ENCODE data around the gene NRXN3. TPM values are rescaled to one million over a fixed set of nuclear protein-coding genes. Genes with fewer than 3 reads are reported as not detected.

The NRXN3 gene
- total RNA-seq, 4 donors from 2014 or later = 4.1 to 11.9 (median 5.8) TPM

DNA sequence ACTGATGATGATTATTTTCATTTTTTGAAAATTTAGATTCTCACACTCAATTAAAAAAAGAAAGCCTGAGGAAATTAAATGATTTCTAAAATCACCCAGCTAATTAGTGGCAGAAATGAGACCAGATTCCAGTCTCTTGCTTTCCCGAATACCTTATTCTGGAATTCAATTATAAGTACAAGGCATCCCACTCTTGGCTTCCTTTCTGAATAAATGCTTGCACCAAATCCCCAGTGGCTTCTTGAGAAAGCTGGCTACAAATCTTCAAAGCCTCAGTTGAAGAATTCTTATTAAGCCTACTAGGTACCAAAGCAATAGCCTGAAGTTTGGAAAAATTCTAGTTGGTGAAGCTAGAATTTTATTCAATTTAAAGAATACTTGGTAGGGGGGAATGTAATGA, 1564.5 kb downstream of the NRXN3 start:
- TF ChIP-seq, protein P1, sequence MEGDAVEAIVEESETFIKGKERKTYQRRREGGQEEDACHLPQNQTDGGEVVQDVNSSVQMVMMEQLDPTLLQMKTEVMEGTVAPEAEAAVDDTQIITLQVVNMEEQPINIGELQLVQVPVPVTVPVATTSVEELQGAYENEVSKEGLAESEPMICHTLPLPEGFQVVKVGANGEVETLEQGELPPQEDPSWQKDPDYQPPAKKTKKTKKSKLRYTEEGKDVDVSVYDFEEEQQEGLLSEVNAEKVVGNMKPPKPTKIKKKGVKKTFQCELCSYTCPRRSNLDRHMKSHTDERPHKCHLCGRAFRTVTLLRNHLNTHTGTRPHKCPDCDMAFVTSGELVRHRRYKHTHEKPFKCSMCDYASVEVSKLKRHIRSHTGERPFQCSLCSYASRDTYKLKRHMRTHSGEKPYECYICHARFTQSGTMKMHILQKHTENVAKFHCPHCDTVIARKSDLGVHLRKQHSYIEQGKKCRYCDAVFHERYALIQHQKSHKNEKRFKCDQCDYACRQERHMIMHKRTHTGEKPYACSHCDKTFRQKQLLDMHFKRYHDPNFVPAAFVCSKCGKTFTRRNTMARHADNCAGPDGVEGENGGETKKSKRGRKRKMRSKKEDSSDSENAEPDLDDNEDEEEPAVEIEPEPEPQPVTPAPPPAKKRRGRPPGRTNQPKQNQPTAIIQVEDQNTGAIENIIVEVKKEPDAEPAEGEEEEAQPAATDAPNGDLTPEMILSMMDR (IDR thresholded peaks at IDR 0.05) = no peak
- TF ChIP-seq EP300 (IDR thresholded peaks at IDR 0.05; ENCODE audit: low read depth) (no peak), POLR2AphosphoS5 (IDR thresholded peaks at IDR 0.05) (no peak), POLR2A (IDR thresholded peaks at IDR 0.05) (no peak)
- no peak for DNase-seq
- no peak overlapping the region for H3K27ac ChIP-seq
- H3K4me1 ChIP-seq = no peaks in the 10 kb centered on the region
- intact Hi-C loops (cut with DNase I; ENCODE audit: low total_unique reads) (no loop called here), in situ Hi-C loops (cut with MboI; ENCODE audit: low pct_ligation_motif_present in 1 of 4, low pct_unique_long_range_greater_than_20kb in 1 of 4, low sequenced_read_pairs in 3 of 4) (no loop called here)
- H3K36me3 ChIP-seq = no peaks in the 10 kb centered on the region
- peaks cover 8 to 10% of the 10 kb centered on the region in 2 donors for H3K9me3 ChIP-seq
- 62 to 100% methylated on average over 1 of the region's 1 CpG for WGBS, 2 donors (ENCODE audit: low coverage in 1 of 2)
- H3K4me3 ChIP-seq = no peak overlapping the region
- H3K27me3 ChIP-seq = no peaks in the 10 kb centered on the region

DNA sequence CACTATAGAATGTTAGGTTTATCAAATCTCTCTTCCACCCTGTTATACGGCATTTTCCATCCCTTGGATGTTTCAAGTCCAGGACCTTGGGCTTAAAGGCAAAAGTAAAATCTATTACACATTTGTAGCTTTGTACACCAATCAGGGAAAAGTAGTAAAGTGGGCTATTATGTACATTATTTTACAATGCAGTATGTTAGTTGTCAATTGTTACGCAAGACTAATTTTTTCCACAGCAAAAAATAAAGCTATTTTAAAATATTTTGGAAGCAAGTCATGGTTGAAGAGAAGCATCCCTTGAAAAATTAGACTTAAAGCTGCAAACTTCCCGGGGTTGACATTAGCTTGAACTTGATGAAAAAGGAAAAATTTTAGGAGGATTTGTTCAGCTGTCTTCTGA, 1564.9 kb downstream of the NRXN3 start:
- no peak for DNase-seq
- H3K9me3 ChIP-seq = peaks cover 8 to 10% of the 10 kb centered on the region in 2 donors
- no peak for TF ChIP-seq EP300 (IDR thresholded peaks at IDR 0.05; ENCODE audit: low read depth)
- TF ChIP-seq, protein P1 (IDR thresholded peaks at IDR 0.05) = no peak
- TF ChIP-seq POLR2A (IDR thresholded peaks at IDR 0.05) = no peak
- TF ChIP-seq POLR2AphosphoS5 (IDR thresholded peaks at IDR 0.05) = no peak

DNA sequence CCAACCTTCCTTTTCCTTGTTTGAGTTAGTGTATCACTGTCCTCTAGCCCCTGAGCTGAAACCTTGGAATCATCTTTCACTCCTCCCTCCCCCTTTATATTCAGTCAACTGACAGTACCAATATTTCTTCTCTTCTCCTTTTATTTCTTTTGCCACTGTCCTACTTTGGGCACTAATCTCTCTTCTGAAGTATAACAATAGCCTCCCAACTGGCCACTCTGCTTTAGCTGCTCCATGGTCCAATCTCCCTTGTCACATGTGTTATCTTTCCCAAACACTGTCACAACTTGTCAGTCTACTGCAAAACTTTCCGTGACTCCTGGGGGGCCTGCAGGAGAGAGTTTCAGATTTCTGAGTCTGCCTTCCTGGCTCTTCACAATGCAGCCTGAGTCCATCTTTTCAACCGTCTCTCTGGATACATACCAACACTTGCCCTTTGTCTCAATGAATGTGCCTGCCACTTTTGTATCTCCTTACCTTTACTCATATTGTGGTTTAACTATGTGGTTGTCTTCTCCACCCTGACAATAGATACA, 1570.0 kb downstream of the NRXN3 start:
- 50 to 77% methylated on average over 1 to 2 of the region's 2 CpGs for WGBS, 2 donors (ENCODE audit: low coverage in 1 of 2)

More for the DNA sequence above, 1564.9 kb downstream of the NRXN3 start:
- Histone ChIP-seq H3K27me3 (no peaks in the 10 kb centered on the region), H3K27ac (no peak overlapping the region), H3K36me3 (no peaks in the 10 kb centered on the region), H3K4me3 (no peak overlapping the region), H3K4me1 (no peaks in the 10 kb centered on the region)
- WGBS, 2 donors (ENCODE audit: low coverage in 1 of 2) = 73 to 75% methylated on average over 3 of the region's 3 CpGs
- in situ Hi-C loops (cut with MboI; ENCODE audit: low pct_ligation_motif_present in 1 of 4, low pct_unique_long_range_greater_than_20kb in 1 of 4, low sequenced_read_pairs in 3 of 4) = no loop called here
- intact Hi-C loops (cut with DNase I; ENCODE audit: low total_unique reads) = no loop called here

DNA sequence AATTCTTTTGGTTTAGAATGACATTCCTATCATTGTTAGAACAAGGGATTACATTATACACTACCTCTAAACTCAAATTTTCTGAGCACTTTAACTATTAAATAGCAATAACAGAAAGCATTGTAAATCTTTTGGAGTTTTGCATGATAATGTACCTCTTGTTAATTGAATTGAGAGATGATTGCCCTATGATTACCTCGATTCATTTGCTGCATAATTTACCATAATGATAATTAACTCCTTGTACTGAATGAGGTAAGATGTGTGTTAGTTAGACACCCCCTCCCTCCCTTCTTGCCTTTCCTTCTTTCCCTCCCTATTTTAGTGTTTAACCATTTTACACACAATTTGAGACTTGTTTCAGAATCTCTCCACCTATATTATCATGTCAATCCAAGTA, 1572.0 kb downstream of the NRXN3 start:
- no peaks in the 10 kb centered on the region for H3K36me3 ChIP-seq
- whole genome bisulfite sequencing, 2 donors (ENCODE audit: low coverage in 1 of 2) = 64 to 71% methylated on average over 1 of the region's 1 CpG
- DNase-seq = no peak
- TF ChIP-seq, protein P1 (IDR thresholded peaks at IDR 0.05) = no peak
- TF ChIP-seq EP300 (IDR thresholded peaks at IDR 0.05; ENCODE audit: low read depth) (no peak), POLR2AphosphoS5 (IDR thresholded peaks at IDR 0.05) (no peak), POLR2A (IDR thresholded peaks at IDR 0.05) (no peak)
- no peak overlapping the region for H3K27ac ChIP-seq
- in situ Hi-C loops (cut with MboI; ENCODE audit: low pct_ligation_motif_present in 1 of 4, low pct_unique_long_range_greater_than_20kb in 1 of 4, low sequenced_read_pairs in 3 of 4) (no loop called here), intact Hi-C loops (cut with DNase I; ENCODE audit: low total_unique reads) (no loop called here)
- H3K4me1 ChIP-seq = no peaks in the 10 kb centered on the region
- H3K27me3 ChIP-seq = no peaks in the 10 kb centered on the region
- H3K4me3 ChIP-seq = no peak overlapping the region
- peaks cover 0 to 2% of the 10 kb centered on the region in 2 donors for H3K9me3 ChIP-seq

More for the DNA sequence above, 1570.0 kb downstream of the NRXN3 start:
- no peak for TF ChIP-seq POLR2A (IDR thresholded peaks at IDR 0.05)
- TF ChIP-seq, protein P1 (IDR thresholded peaks at IDR 0.05) = no peak
- TF ChIP-seq POLR2AphosphoS5 (IDR thresholded peaks at IDR 0.05) = no peak
- TF ChIP-seq EP300 (IDR thresholded peaks at IDR 0.05; ENCODE audit: low read depth) = no peak
- Histone ChIP-seq H3K4me3 (no peak overlapping the region), H3K4me1 (no peaks in the 10 kb centered on the region), H3K27ac (no peak overlapping the region), H3K9me3 (peaks cover 8 to 10% of the 10 kb centered on the region in 2 donors), H3K36me3 (no peaks in the 10 kb centered on the region), H3K27me3 (no peaks in the 10 kb centered on the region)
- intact Hi-C loops (cut with DNase I; ENCODE audit: low total_unique reads) (no loop called here), in situ Hi-C loops (cut with MboI; ENCODE audit: low pct_ligation_motif_present in 1 of 4, low pct_unique_long_range_greater_than_20kb in 1 of 4, low sequenced_read_pairs in 3 of 4) (no loop called here)
- no peak for DNase-seq
